Skin epidermis (tissue), 12 donors: ENCODE results near the gene LMX1A.

Experiments used
- H3K27ac ChIP-seq, 21 experiments: fragments of 200-600 bp; sonication (generic) in 11 of 21; one replicate each; pipeline ENCODE4 v1.5.0; 2020; ENCODE audit warnings: mild to moderate bottlenecking in 3 of 21, inconsistent platforms in 2 of 21, moderate library complexity in 2 of 21
- H3K4me3 ChIP-seq, 7 experiments: fragments of 200-600 bp; sonication (generic) in 2 of 7; one replicate each; pipeline ENCODE4 v1.5.0; 2020; ENCODE audit warnings: inconsistent platforms in 2 of 7, mild to moderate bottlenecking in 2 of 7, moderate library complexity in 1 of 7

LMX1A gene

GRCh38 chr1:165235155-165235776, 121.2 kb downstream of the LMX1A start:
- peak overlapping the region in 6 of 7 experiments; percentile 2 to 35 (median 16) for H3K4me3 ChIP-seq

GRCh38 chr1:165234149-165234548, 122.4 kb downstream of the LMX1A start:
- H3K4me3 ChIP-seq, result no peak overlapping the region
- H3K27ac ChIP-seq, result no peak overlapping the region

More at GRCh38 chr1:165235155-165235776, 121.2 kb downstream of the LMX1A start:
- no peak overlapping the region for H3K27ac ChIP-seq

GRCh38 chr1:165228676-165229075, 127.8 kb downstream of the LMX1A start:
- Histone ChIP-seq H3K27ac (no peak overlapping the region), H3K4me3 (no peak overlapping the region)

GRCh38 chr1:165228111-165228655, 128.3 kb downstream of the LMX1A start:
- H3K4me3 ChIP-seq, result no peak overlapping the region
- no peak overlapping the region for H3K27ac ChIP-seq

- H3K4me3 ChIP-seq, result no peak overlapping the region
- H3K27ac ChIP-seq, result no peak overlapping the region
Measured at GRCh38 chr1:165226326-165226725, 130.2 kb downstream of the LMX1A start.

GRCh38 chr1:165225650-165226049, 130.9 kb downstream of the LMX1A start:
- Histone ChIP-seq H3K27ac (no peak overlapping the region), H3K4me3 (no peak overlapping the region)

GRCh38 chr1:165225062-165225461, 131.5 kb downstream of the LMX1A start:
- H3K27ac ChIP-seq, result no peak overlapping the region
- no peak overlapping the region for H3K4me3 ChIP-seq

GRCh38 chr1:165224504-165224903, 132.0 kb downstream of the LMX1A start:
- Histone ChIP-seq H3K4me3 (no peak overlapping the region), H3K27ac (no peak overlapping the region)

GRCh38 chr1:165222580-165222979, 133.9 kb downstream of the LMX1A start:
- no peak overlapping the region for H3K27ac ChIP-seq
- no peak overlapping the region for H3K4me3 ChIP-seq

GRCh38 chr1:165218731-165219130, 137.8 kb downstream of the LMX1A start:
- no peak overlapping the region for H3K4me3 ChIP-seq
- no peak overlapping the region for H3K27ac ChIP-seq

GRCh38 chr1:165217958-165218357, 138.6 kb downstream of the LMX1A start:
- H3K4me3 ChIP-seq, result no peak overlapping the region
- no peak overlapping the region for H3K27ac ChIP-seq

GRCh38 chr1:165216254-165216653, 140.3 kb downstream of the LMX1A start:
- no peak overlapping the region for H3K27ac ChIP-seq

GRCh38 chr1:165215676-165216075, 140.8 kb downstream of the LMX1A start:
- Histone ChIP-seq H3K27ac (no peak overlapping the region), H3K4me3 (no peak overlapping the region)

More at GRCh38 chr1:165216254-165216653, 140.3 kb downstream of the LMX1A start:
- no peak overlapping the region for H3K4me3 ChIP-seq

GRCh38 chr1:165212229-165212628, 144.3 kb downstream of the LMX1A start:
- no peak overlapping the region for H3K4me3 ChIP-seq
- H3K27ac ChIP-seq, result no peak overlapping the region

GRCh38 chr1:165207853-165208515, 148.5 kb downstream of the LMX1A start:
- H3K27ac ChIP-seq, result no peak overlapping the region
- no peak overlapping the region for H3K4me3 ChIP-seq

- Histone ChIP-seq H3K27ac (no peak overlapping the region), H3K4me3 (no peak overlapping the region)
Measured at GRCh38 chr1:165205145-165205544, 151.4 kb downstream of the LMX1A start.

- no peak overlapping the region for H3K27ac ChIP-seq
- no peak overlapping the region for H3K4me3 ChIP-seq
Measured at GRCh38 chr1:165204548-165204947, 152.0 kb downstream of the LMX1A start.

- no peak overlapping the region for H3K27ac ChIP-seq
- H3K4me3 ChIP-seq, result no peak overlapping the region
Measured at GRCh38 chr1:165191087-165191486, 165.4 kb downstream of the LMX1A start.

GRCh38 chr1:165189913-165190312, 166.6 kb downstream of the LMX1A start:
- Histone ChIP-seq H3K27ac (no peak overlapping the region), H3K4me3 (no peak overlapping the region)

GRCh38 chr1:165189011-165189410, 167.5 kb downstream of the LMX1A start:
- no peak overlapping the region for H3K4me3 ChIP-seq
- H3K27ac ChIP-seq, result no peak overlapping the region
